Endothelial cell of umbilical vein (primary cell): ENCODE data around the gene ERG.

Experiments
- CTCF ChIP-seq, 2 donors: IDR thresholded peaks; 1 replicate in 1 of 2; 2 replicates in 1 of 2; pipeline ENCODE4 v1.5.1; 2011; ENCODE audit warnings: low read length in 2 of 2, mild to moderate bottlenecking in 2 of 2, moderate library complexity in 2 of 2, control low read depth in 1 of 2, inconsistent platforms in 1 of 2, low read depth in 1 of 2; ENCODE audit not compliant: insufficient read depth in 1 of 2; ENCODE audit errors: extremely low read depth in 1 of 2
- EZH2 ChIP-seq: IDR thresholded peaks from 2 replicates; pipeline ENCODE4 v1.6.1; 2012; ENCODE audit warnings: borderline replicate concordance, low read depth, mild to moderate bottlenecking, moderate library complexity, low read length, inconsistent platforms; ENCODE audit not compliant: severe bottlenecking
- POLR2AphosphoS5 ChIP-seq: IDR thresholded peaks from 2 replicates; pipeline ENCODE4 v1.6.1; 2012; ENCODE audit warnings: low read depth, mild to moderate bottlenecking, control low read depth, low read length, moderate library complexity; ENCODE audit not compliant: insufficient read depth
- TF ChIP-seq, protein P1 (sequence below): IDR thresholded peaks from 2 replicates; pipeline ENCODE4 v1.6.1; 2011; ENCODE audit not compliant: insufficient read depth, insufficient read length

GRCh38 chr21:38506661-38507281, 8.5 kb upstream of the ERG start:
- TF ChIP-seq CTCF (IDR thresholded peaks at IDR 0.05; ENCODE audit: extremely low read depth in 1 of 2, insufficient read depth in 1 of 2, low read depth in 1 of 2, low read length in 2 of 2) (no peak), POLR2AphosphoS5 (no peak), EZH2 (no peak)
- TF ChIP-seq, protein P1, sequence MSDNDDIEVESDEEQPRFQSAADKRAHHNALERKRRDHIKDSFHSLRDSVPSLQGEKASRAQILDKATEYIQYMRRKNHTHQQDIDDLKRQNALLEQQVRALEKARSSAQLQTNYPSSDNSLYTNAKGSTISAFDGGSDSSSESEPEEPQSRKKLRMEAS: no peak
